HL-60 (cell line): Measurements from ENCODE around the gene PCNX4.

Experiments used
- GABPA ChIP-seq: IDR thresholded peaks from 2 replicates; pipeline ENCODE4 v1.6.1; 2012; ENCODE audit warnings: low read depth
- POLR2AphosphoS5 ChIP-seq: IDR thresholded peaks from 2 replicates; pipeline ENCODE4 v1.6.1; 2012; ENCODE audit warnings: low read depth
- TF ChIP-seq, protein P1 (sequence below): IDR thresholded peaks from one replicate; pipeline ENCODE4 v1.5.1; 2011; ENCODE audit warnings: low read length, control low read depth, inconsistent platforms; ENCODE audit not compliant: insufficient read depth
- TF ChIP-seq, protein P2 (sequence below): IDR thresholded peaks from 2 replicates; pipeline ENCODE4 v1.6.1; 2012; ENCODE audit warnings: low read depth; ENCODE audit not compliant: insufficient replicate concordance

DNA sequence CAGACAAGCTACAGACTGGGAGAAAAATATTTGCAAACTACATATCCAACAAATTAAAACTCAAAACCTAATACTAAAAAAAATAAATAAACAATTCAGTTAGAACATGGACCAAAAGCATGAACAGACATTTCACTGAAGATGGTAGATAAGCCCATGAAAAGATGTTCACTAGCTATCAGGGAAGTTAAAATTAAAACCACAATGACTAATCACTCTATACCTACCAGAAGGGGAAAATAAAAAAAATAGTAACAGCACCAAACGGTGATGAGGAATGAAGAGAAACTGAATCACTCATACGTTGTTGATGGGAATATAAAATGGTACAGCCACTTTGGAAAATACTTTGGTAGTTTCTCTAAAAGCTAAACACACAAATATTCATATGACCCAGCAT lies 104.6 kb downstream of the PCNX4 start:
- no peak for TF ChIP-seq POLR2AphosphoS5
- TF ChIP-seq, protein P1, sequence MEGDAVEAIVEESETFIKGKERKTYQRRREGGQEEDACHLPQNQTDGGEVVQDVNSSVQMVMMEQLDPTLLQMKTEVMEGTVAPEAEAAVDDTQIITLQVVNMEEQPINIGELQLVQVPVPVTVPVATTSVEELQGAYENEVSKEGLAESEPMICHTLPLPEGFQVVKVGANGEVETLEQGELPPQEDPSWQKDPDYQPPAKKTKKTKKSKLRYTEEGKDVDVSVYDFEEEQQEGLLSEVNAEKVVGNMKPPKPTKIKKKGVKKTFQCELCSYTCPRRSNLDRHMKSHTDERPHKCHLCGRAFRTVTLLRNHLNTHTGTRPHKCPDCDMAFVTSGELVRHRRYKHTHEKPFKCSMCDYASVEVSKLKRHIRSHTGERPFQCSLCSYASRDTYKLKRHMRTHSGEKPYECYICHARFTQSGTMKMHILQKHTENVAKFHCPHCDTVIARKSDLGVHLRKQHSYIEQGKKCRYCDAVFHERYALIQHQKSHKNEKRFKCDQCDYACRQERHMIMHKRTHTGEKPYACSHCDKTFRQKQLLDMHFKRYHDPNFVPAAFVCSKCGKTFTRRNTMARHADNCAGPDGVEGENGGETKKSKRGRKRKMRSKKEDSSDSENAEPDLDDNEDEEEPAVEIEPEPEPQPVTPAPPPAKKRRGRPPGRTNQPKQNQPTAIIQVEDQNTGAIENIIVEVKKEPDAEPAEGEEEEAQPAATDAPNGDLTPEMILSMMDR, result no peak
- TF ChIP-seq GABPA, result no peak
- TF ChIP-seq, protein P2, sequence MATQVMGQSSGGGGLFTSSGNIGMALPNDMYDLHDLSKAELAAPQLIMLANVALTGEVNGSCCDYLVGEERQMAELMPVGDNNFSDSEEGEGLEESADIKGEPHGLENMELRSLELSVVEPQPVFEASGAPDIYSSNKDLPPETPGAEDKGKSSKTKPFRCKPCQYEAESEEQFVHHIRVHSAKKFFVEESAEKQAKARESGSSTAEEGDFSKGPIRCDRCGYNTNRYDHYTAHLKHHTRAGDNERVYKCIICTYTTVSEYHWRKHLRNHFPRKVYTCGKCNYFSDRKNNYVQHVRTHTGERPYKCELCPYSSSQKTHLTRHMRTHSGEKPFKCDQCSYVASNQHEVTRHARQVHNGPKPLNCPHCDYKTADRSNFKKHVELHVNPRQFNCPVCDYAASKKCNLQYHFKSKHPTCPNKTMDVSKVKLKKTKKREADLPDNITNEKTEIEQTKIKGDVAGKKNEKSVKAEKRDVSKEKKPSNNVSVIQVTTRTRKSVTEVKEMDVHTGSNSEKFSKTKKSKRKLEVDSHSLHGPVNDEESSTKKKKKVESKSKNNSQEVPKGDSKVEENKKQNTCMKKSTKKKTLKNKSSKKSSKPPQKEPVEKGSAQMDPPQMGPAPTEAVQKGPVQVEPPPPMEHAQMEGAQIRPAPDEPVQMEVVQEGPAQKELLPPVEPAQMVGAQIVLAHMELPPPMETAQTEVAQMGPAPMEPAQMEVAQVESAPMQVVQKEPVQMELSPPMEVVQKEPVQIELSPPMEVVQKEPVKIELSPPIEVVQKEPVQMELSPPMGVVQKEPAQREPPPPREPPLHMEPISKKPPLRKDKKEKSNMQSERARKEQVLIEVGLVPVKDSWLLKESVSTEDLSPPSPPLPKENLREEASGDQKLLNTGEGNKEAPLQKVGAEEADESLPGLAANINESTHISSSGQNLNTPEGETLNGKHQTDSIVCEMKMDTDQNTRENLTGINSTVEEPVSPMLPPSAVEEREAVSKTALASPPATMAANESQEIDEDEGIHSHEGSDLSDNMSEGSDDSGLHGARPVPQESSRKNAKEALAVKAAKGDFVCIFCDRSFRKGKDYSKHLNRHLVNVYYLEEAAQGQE, result no peak
